NOMO-1 (cell line): ENCODE measurements around the gene HECW1.
"Not testable (repeated sequence)": the region's sequence is repeated elsewhere in the genome, so short reads cannot be mapped to it uniquely, and the experiment has no call there.

Experiments used
- DNase-seq, 2 experiments: peaks; one replicate each; lab custom pipeline; 2025; ENCODE audit not compliant: unreplicated experiment in 2 of 2; lab: John Stamatoyannopoulos, UW

The HECW1 gene

DNA sequence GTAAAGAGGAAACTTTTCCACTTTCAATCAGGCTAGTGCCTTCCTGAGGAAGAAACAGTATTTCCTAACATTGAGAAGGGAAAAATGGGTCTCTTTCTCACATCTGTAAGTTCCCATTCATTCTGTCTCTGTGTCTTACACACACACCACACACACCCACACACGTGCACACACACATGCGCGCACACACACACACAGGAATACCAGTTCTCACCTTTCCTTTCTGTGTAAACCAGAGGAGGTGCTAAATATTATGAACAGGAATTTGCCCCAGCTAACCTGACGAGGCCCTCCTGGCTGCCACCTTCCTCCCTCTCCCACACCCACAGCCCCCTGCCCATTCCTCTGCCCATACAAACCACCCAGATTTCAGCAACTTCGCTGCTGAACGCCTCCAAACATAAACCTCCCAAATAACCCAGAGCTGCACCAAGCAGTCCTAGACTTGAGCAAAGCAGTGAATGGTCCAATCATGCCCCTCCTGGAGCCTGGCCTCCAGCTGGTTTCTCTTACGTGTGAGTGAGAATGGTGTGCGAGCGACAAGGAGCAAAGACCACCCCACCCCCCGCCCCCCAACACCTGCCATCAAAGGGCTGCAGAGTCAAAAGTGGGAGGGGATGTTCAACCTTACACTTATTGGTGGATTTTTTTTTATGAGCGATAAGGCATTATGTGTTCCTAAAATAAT, 190.5 kb downstream of the HECW1 start:
- DNase-seq = no peak

DNA sequence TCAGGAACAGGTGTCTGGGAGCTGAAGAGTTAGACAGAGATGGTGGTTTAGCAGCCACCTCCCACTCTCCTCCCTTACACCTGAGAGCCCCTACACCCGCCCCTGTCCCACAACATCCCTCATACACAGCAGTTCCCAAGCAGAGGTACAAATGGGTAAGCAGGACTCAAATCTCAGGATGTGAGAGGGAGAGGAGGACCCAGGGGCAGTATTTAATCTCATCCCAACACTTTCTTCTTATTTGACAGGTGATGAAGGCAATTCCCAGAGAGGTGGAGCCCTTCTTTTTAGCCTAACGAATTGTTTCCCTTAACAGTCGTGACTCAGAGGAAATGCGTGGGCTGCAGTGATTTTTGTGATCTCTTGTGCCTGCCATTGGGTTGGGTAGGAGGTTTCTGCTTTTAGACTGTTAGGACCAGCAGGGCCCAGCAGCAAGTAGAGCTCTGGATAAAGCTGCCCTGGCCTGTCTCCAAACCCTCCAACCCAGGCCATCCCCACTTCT, 191.3 kb downstream of the HECW1 start:
- DNase-seq = no peak

- no peak for DNase-seq
These were observed 194.0 kb downstream of the HECW1 start for GRCh38 chr7:43306404-43306803.

DNA sequence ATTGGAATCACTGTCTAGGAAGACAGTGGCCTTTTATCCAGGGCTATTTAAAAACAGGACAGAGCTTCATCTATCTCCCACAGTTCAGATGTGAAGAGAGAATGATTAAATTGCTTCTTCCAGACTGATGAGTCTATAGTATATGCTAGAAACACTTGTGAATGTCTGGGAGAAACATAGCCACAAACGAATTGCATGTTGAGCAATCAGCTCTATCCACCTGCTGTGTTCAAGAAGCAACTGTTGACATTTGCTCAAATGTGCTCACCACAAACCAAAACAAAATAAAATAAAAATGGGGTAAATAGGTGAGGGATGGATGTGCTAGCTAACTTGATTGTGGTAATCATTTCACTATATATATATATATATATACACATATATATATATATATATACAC, 195.1 kb downstream of the HECW1 start:
- no peak for DNase-seq

- DNase-seq = no peak
These were observed 196.7 kb downstream of the HECW1 start for GRCh38 chr7:43308913-43309705.

DNA sequence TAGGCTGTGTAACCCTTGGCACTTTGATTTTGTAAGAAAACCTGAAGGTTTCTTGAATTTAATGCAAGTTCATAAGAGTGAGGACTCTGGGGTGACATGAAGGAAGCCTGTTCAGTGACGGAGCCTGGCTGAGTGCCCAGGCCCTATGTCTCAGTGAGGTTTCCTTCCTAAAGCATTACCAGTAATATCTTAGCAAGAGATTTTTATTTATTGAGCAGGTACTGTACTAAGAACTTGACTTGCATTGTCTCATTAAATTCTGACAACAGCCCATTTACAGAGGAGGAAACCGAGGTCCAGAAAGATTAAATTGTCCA, 197.2 kb downstream of the HECW1 start:
- DNase-seq = no peak

DNA sequence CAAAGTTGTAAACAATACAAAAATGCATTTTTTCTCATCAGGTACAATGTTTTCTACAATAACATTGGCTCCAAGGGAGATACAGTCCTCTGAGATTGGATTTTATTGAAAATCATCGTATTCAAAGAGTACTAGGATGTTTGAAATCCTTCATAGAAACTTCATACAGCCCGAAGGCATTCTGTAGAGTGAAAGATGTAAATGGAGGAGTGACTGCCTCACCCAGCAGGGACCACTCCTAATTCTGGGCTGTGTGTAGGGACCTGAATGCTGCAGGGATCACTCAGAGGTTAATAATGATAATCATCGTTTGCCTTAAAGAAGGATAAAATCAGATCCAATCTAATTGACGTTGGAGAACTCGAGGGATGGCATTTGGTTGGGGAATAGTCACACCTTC, 198.6 kb downstream of the HECW1 start:
- no peak for DNase-seq

GRCh38 chr7:43311694-43312093, 199.2 kb downstream of the HECW1 start:
- no peak for DNase-seq

DNA sequence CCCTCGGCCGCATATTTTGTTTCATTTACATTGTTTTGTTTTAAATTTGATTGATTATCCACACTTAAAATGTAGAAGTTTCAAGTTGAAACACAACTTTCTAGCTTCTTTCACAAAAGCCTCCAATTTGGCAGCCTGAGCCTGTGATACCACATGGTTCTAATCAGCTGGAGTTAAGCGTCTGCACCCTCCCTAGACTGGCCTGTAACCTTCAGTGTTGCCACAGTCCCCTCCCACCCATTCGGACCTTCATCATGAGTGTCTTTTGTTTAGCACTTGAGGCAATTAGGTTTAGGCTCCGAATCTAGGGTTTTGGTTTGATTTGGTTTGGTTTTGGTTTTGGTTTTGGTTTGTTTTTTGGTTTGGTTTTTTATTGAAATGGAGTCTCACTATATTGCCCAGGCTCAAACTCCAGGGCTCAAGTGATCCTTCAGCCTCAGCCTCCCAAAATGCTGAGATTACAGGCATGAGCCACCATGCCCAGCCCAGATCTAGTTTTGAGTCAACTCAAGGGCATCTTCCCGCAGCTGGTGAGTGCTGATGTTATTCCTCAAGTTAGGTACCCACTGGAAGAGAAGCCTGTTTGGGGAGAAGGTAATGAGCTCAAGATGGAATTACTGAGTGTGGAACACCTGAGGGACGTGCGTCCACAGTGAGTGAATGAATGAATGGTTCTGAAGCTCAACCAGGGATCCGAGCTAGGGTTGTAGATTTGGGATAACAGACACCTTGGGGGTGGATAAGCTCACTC, 201.4 kb downstream of the HECW1 start:
- DNase-seq = no peak

GRCh38 chr7:43314379-43315158, 202.1 kb downstream of the HECW1 start:
- no peak for DNase-seq

DNA sequence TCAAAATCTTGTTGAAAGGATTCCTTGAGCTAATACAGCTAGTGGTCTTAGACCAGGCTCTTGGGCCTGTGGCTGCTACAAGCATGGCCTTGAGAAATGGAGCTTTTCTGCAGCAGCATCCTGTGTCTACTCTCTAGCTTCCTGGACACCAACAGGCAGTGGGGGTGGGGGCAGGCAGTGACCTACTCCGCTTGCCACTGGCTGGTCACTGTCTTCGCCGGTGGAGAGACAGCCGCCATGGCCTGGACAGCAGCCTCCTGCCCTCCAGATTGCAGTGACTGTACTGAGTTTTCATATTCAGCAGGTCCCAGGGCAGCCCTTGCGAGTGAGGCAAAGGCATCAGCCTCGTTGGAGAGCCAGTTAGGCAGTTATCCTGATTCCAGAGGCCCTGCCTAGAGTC, 204.6 kb downstream of the HECW1 start:
- no peak for DNase-seq

DNA sequence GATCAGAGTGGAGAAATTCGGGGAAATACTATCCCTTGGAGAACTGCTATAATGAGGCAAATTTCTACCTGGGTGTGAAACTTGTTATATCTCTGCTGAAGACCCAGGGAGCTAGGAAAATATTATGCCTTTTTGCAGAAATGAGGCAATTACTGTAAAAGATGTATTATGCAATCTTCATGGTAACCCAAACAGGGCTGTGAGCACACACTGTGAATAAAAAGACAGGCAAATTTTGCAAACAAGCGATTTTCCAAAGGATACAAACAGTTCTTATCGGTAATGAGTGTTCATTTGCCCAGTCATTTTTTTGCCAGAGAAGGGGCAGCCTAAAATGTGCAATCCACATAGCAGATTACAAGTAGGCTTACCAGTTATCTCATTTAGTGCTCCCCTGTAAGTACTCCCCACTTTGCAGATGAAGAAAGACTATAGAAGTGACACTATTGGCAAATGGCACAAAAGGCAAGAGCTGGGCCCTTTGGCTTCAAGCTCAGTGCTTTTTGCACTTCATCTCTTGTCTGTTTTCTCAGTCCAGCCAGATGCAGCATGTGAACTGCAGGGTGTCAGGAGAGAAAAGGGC, 205.8 kb downstream of the HECW1 start:
- DNase-seq = peak in 1 of 2 experiments; percentile 3

- DNase-seq = no peak
These were observed 213.1 kb downstream of the HECW1 start for GRCh38 chr7:43325595-43325994.

DNA sequence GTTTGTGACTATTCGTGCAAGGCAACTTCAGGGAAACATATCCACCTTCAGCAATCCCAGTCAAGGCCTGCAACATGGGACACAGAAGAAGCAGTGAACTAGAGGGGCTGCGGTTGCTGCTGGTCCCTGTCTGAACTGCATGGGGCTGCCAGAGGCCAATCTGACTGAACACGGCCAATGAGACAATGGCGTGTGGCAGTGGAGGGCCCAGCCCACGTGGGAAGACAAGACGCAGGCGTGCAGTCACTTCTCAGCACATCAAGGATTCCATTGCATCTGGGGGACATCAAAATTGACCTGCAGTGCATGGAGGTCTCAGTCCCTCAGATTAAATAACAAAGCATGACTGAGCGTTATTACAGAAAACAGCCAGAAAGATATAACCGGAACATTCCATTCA, 215.9 kb downstream of the HECW1 start:
- no peak for DNase-seq

DNA sequence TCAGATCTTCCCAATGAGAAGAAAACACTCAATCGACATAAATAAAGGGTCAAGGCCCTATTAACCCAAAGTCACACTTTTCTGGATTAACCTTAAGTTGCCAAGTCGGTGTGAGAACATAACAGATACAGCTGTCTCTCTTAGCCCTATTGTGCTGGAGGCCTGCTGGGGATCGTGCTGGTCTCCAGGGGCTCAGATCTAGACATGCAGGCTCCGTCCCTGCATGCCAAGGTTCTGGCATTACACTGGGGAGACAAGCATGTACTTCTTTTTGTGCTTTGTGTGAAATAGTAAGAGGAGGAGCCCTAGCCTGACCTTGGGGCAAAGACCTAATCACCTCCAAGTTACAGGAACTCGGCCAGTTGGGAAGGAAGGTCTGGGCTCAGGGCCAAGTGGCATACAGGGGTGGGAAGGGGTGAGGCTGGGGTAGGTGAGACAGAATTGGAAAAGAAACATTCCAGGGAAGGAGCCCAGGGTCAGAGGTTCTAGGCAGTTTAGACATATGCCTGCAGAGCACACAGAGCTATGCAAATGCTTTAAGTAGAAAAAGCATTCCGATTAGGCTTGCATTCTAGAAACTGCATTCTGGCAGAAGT, 216.4 kb downstream of the HECW1 start:
- DNase-seq = no peak

- no peak for DNase-seq
These were observed 219.8 kb downstream of the HECW1 start for GRCh38 chr7:43332193-43332796.

DNA sequence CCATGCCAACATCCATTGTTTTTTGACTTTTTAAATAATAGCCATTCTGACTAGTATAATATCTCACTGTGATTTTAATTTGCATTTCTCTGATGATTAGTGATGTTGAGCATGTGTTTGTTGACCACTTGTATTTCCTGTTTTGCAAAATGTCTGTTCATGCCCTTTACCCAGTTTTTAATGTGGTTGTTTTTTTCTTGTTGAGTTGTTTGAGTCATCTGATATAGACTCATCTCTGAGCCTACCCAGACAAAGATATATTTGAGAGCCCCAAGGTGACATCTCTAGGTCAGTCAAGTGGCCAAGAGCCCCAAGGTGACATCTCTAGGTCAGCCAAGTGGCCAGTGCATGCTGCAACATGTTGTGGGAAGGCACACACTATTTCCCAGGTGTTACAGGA, 224.7 kb downstream of the HECW1 start:
- DNase-seq = no peak

GRCh38 chr7:43337811-43338210, 225.4 kb downstream of the HECW1 start:
- DNase-seq = no peak

DNA sequence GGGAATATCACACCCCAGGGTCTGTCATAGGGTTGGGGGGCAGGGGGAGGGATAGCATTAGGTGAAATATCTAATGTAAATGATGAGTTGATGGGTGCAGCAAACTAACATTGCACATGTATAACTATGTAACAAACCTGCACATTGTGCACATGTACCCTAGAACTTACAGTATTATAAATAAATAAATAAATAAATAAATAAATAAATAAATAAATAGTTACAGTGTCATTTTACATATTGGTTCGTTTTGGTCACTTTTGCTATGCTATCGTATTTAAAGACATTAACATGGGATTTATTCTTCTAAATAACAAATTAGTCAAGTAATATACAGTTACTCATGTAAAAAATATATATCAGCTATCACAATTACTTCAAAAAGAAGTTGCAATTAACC, 228.7 kb downstream of the HECW1 start:
- no peak for DNase-seq

DNA sequence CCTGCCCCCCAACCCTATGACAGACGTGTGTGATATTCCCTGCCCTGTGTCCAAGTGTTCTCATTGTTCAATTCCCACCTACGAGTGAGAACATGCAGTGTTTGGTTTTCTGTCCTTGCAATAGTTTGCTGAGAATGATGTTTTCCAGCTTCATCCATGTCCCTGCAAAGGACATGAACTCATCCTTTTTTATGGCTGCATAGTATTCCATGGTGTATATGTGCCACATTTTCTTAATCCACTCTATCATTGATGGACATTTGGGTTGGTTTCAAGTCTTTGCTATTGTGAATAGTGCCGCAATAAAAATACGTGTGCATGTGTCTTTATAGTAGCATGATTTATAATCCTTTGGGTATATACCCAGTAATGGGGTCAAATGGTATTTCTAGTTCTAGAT, 231.0 kb downstream of the HECW1 start:
- DNase-seq = not testable (repeated sequence)
